Measurements from ENCODE around the gene MAP4K2.

GRCh38 chr11:64786308-64786707 is 16.7 kb downstream of the MAP4K2 start:
- TF ChIP-seq CTCF (IDR thresholded peaks at IDR 0.05; ENCODE audit: borderline replicate concordance, extremely low read depth, low read length, poor library complexity, severe bottlenecking) (no peak), EZH2 (IDR thresholded peaks at IDR 0.05; ENCODE audit: borderline replicate concordance, low read depth, low read length, severe bottlenecking) (no peak)
